Measurements from ENCODE around the gene OR4K5.
"Not testable (repeated sequence)": the region's sequence is repeated elsewhere in the genome, so short reads cannot be mapped to it uniquely, and the experiment has no call there.

Gene OR4K5
- total RNA-seq, result 0 to 0.05 (median 0) reads per million in 18 experiments

GRCh38 chr14:19920021-19920657 is at the start of gene OR4K5:
OR4K5 (plus strand) TSS chr14:19920607; CDS start chr14:19920607, 0 bp downstream.
- no peak for DNase-seq

GRCh38 chr14:19873178-19873577 is 47.2 kb upstream of the OR4K5 start:
- DNase-seq, result no peak

- DNase-seq, result no peak
Observed at GRCh38 chr14:19874842-19875241, 45.6 kb upstream of the OR4K5 start, which contains the start of gene OR4K2. OR4K2 (plus strand) TSS chr14:19875142; CDS start chr14:19876268, 1,126 bp downstream.

GRCh38 chr14:19878029-19878642 is 42.3 kb upstream of the OR4K5 start:
- peak in 1 of 2 donors; percentile 39 for DNase-seq

- no peak for DNase-seq
Observed at GRCh38 chr14:19895282-19895681, 25.1 kb upstream of the OR4K5 start.

- DNase-seq, result no peak
Observed at GRCh38 chr14:19900999-19901398, 19.4 kb upstream of the OR4K5 start.

GRCh38 chr14:19902409-19902808 is 18.0 kb upstream of the OR4K5 start:
- peak in 1 of 2 donors; percentile 20 for DNase-seq

- DNase-seq, result no peak
Observed at GRCh38 chr14:19906665-19907064, 13.7 kb upstream of the OR4K5 start.

GRCh38 chr14:19911114-19911513 is 9.3 kb upstream of the OR4K5 start:
- no peak for DNase-seq

- DNase-seq, result no peak
Observed at GRCh38 chr14:19917243-19917642, 3.2 kb upstream of the OR4K5 start.

- no peak for DNase-seq
Observed at GRCh38 chr14:19917955-19918518, 2.4 kb upstream of the OR4K5 start.

- DNase-seq, result no peak
Observed at GRCh38 chr14:19918553-19919264, 1.7 kb upstream of the OR4K5 start.

- no peak for DNase-seq
Observed at GRCh38 chr14:19930617-19931016, 10.2 kb downstream of the OR4K5 start, which contains the start of gene OR4K1. OR4K1 (plus strand) TSS chr14:19930917; CDS start chr14:19935667, 4,750 bp downstream.

GRCh38 chr14:19941668-19942067 is 21.3 kb downstream of the OR4K5 start:
- no peak for DNase-seq

GRCh38 chr14:19947413-19948090 is 27.1 kb downstream of the OR4K5 start:
- DNase-seq, result no peak

GRCh38 chr14:19949218-19949617 is 28.8 kb downstream of the OR4K5 start:
- no peak for DNase-seq

- DNase-seq, result not testable (repeated sequence)
Observed at GRCh38 chr14:19969735-19970134, 49.3 kb downstream of the OR4K5 start.

Data from inflammatory macrophage (primary cell).